ENCODE data around the gene MCMBP.

Gene MCMBP

GRCh38 chr10:119786117-119786769, 86.4 kb downstream of the MCMBP start:
- Histone ChIP-seq H3K27me3 (ENCODE audit: insufficient read depth, poor library complexity, severe bottlenecking) (no peaks in the 10 kb centered on the region), H3K4me3 (replicated peaks; ENCODE audit: insufficient read depth, low read length) (no peak overlapping the region), H3K27ac (replicated peaks) (peak overlapping the region; percentile 91)
- peak; percentile 82 to 95 for DNase-seq (ENCODE audit: low read depth in 1 of 2, low spot score in 1 of 2)
- TF ChIP-seq, protein P1, sequence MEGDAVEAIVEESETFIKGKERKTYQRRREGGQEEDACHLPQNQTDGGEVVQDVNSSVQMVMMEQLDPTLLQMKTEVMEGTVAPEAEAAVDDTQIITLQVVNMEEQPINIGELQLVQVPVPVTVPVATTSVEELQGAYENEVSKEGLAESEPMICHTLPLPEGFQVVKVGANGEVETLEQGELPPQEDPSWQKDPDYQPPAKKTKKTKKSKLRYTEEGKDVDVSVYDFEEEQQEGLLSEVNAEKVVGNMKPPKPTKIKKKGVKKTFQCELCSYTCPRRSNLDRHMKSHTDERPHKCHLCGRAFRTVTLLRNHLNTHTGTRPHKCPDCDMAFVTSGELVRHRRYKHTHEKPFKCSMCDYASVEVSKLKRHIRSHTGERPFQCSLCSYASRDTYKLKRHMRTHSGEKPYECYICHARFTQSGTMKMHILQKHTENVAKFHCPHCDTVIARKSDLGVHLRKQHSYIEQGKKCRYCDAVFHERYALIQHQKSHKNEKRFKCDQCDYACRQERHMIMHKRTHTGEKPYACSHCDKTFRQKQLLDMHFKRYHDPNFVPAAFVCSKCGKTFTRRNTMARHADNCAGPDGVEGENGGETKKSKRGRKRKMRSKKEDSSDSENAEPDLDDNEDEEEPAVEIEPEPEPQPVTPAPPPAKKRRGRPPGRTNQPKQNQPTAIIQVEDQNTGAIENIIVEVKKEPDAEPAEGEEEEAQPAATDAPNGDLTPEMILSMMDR (IDR thresholded peaks at IDR 0.05; ENCODE audit: insufficient read depth, low read length): no peak
- TF ChIP-seq, protein P2, sequence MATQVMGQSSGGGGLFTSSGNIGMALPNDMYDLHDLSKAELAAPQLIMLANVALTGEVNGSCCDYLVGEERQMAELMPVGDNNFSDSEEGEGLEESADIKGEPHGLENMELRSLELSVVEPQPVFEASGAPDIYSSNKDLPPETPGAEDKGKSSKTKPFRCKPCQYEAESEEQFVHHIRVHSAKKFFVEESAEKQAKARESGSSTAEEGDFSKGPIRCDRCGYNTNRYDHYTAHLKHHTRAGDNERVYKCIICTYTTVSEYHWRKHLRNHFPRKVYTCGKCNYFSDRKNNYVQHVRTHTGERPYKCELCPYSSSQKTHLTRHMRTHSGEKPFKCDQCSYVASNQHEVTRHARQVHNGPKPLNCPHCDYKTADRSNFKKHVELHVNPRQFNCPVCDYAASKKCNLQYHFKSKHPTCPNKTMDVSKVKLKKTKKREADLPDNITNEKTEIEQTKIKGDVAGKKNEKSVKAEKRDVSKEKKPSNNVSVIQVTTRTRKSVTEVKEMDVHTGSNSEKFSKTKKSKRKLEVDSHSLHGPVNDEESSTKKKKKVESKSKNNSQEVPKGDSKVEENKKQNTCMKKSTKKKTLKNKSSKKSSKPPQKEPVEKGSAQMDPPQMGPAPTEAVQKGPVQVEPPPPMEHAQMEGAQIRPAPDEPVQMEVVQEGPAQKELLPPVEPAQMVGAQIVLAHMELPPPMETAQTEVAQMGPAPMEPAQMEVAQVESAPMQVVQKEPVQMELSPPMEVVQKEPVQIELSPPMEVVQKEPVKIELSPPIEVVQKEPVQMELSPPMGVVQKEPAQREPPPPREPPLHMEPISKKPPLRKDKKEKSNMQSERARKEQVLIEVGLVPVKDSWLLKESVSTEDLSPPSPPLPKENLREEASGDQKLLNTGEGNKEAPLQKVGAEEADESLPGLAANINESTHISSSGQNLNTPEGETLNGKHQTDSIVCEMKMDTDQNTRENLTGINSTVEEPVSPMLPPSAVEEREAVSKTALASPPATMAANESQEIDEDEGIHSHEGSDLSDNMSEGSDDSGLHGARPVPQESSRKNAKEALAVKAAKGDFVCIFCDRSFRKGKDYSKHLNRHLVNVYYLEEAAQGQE (IDR thresholded peaks at IDR 0.05; ENCODE audit: insufficient replicate concordance, low read depth): no peak
- TF ChIP-seq SPI1 (IDR thresholded peaks at IDR 0.05; ENCODE audit: borderline replicate concordance, low read depth): peak; percentile 96
- TF ChIP-seq POLR2AphosphoS5 (IDR thresholded peaks at IDR 0.05; ENCODE audit: low read depth): peak; percentile 89

DNA sequence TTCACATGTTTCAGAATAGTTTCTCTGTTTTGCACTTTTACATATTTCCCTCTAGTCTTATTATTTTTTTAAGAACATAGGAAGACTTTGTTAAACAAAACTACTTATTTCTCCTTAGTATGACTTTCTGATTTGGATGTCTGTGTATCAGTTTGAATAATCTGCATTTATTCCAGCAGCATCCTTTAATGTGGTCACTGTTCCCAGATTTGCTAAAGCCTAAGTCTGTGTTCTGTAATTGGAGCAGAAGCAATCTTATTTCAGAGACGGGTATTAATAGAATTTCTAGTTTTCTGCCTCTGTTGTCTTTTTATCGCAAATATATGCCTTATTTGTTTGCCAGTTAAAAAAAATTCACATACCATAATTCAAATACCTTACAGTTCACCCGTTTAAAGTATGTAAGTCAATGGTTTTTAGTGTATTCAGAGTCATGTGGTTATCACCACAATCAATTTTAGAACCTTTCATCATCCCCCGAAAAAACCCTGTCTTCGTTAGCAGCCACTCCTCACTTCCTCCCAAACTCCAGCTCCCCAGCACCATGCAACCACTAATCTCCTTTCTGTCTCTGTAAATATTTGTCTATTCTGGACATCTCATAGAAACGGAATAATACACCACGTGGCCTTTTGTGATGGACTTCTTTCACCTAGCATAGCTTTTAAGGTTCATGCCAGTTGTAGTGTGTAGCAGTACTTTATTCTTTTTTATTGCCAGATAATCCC, 88.1 kb downstream of the MCMBP start:
- Histone ChIP-seq H3K27ac (replicated peaks) (peak overlapping the region; percentile 91), H3K4me3 (replicated peaks; ENCODE audit: insufficient read depth, low read length) (no peak overlapping the region), H3K27me3 (ENCODE audit: insufficient read depth, poor library complexity, severe bottlenecking) (no peaks in the 10 kb centered on the region)
- TF ChIP-seq SPI1 (IDR thresholded peaks at IDR 0.05; ENCODE audit: borderline replicate concordance, low read depth) (peak; percentile 92), POLR2AphosphoS5 (IDR thresholded peaks at IDR 0.05; ENCODE audit: low read depth) (peak; percentile 74)
- TF ChIP-seq, protein P1 (IDR thresholded peaks at IDR 0.05; ENCODE audit: insufficient read depth, low read length): no peak
- peak; percentile 70 to 85 for DNase-seq (ENCODE audit: low read depth in 1 of 2, low spot score in 1 of 2)

- DNase-seq (ENCODE audit: low read depth in 1 of 2, low spot score in 1 of 2): no peak
- no peak overlapping the region for H3K4me3 ChIP-seq (replicated peaks; ENCODE audit: insufficient read depth, low read length)
- TF ChIP-seq, protein P1 (IDR thresholded peaks at IDR 0.05; ENCODE audit: insufficient read depth, low read length): no peak
- no peak for TF ChIP-seq POLR2AphosphoS5 (IDR thresholded peaks at IDR 0.05; ENCODE audit: low read depth)
- TF ChIP-seq SPI1 (IDR thresholded peaks at IDR 0.05; ENCODE audit: borderline replicate concordance, low read depth): peak; percentile 48; the same call in 1 of the 2 replicates
- peak overlapping the region; percentile 91 for H3K27ac ChIP-seq (replicated peaks)
- H3K27me3 ChIP-seq (ENCODE audit: insufficient read depth, poor library complexity, severe bottlenecking): no peaks in the 10 kb centered on the region
These were observed 89.0 kb downstream of the MCMBP start for GRCh38 chr10:119783665-119784027.

DNA sequence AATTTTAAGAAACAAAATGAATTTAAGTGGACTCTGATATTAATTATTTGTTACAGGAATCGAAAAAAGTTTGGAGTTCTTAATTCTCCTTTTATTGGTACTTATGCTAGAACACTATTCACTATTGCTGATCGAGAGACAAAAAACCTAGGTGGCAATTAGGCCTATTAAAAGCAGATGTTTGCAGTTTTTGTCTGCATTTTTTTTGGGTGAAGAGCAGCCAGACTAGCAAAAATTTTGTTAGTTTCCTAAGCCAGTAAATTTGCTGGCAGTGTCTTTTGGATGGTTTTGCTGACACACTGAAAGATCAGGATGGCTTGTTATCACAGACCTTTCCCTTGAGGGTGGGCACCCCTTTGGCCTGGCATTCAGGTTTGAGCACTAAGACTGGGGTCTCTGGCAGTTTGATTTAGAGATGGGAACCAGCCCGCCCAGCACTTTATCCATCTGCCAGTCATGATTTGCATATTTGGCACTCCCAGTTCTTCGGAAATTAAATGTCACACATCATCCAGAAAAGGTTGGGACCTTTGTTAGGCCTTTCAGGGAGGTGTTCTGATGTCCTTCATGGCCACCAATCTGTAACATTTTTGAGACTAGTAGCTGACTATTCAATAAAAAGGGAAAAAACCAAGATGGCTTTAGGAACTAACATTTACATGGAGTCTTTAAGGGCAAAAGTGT, 89.5 kb downstream of the MCMBP start:
- DNase-seq (ENCODE audit: low read depth in 1 of 2, low spot score in 1 of 2): no peak
- H3K27ac ChIP-seq (replicated peaks): peak overlapping the region; percentile 91
- TF ChIP-seq, protein P2 (IDR thresholded peaks at IDR 0.05; ENCODE audit: insufficient replicate concordance, low read depth): no peak
- TF ChIP-seq GABPA (IDR thresholded peaks at IDR 0.05; ENCODE audit: low read depth) (no peak), SPI1 (IDR thresholded peaks at IDR 0.05; ENCODE audit: borderline replicate concordance, low read depth) (no peak), POLR2AphosphoS5 (IDR thresholded peaks at IDR 0.05; ENCODE audit: low read depth) (no peak)
- TF ChIP-seq, protein P1 (IDR thresholded peaks at IDR 0.05; ENCODE audit: insufficient read depth, low read length): no peak
- no peak overlapping the region for H3K4me3 ChIP-seq (replicated peaks; ENCODE audit: insufficient read depth, low read length)
- H3K27me3 ChIP-seq (ENCODE audit: insufficient read depth, poor library complexity, severe bottlenecking): no peaks in the 10 kb centered on the region

Data from HL-60 (cell line).